Fibroblast of villous mesenchyme (primary cell): Measurements from ENCODE around the gene STX1A. TPM values are rescaled to one million over a fixed set of nuclear protein-coding genes. Genes with fewer than 3 reads are reported as not detected.
A peak's percentile ranks its signal among the peaks of the same experiment; 100 is the strongest.

Source experiments
- DNase-seq: peaks from one replicate; pipeline ENCODE4 v3.0.0-alpha.2; 2010; ENCODE audit warnings: low read depth
- H3K4me3 ChIP-seq: 2 replicates; pipeline ENCODE4 v1.5.1; 2011; ENCODE audit warnings: low read depth, mild to moderate bottlenecking, low read length
- total RNA-seq: library from RNA; depleted of rRNA; stranded (reverse); fragments of >200 nt; gene quantifications from 2 replicates; pipeline ENCODE4 v1.2.3, GENCODE V29; 2012
- TF ChIP-seq, protein P1 (sequence below): IDR thresholded peaks from 2 replicates; pipeline ENCODE4 v1.5.1; 2012; ENCODE audit warnings: low read depth, mild to moderate bottlenecking, low read length; ENCODE audit not compliant: insufficient read depth

Gene STX1A
- total RNA-seq, 1 donor = 8.2 TPM

DNA sequence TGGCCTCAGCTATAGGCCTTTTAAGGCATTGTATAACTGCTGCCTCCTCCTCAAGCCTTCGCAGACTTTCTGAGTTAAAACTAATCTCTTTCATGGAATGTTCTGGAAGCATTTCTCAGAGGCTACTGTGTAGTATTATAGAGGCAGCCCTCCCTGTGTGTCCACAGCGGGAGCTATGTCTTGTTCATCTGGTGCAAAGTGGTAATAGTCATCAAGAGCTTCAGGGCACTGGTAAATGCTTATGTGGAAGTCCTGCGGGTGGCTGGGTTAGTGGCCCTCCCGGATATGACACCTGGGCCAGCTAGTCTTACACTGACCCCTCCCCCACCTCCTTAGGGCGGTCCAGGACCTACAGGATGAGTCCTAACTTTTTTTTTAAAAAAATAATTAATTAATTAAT lies 21.3 kb upstream of the STX1A start:
- DNase-seq = no peak
- no peak overlapping the region for H3K4me3 ChIP-seq
- TF ChIP-seq, protein P1, sequence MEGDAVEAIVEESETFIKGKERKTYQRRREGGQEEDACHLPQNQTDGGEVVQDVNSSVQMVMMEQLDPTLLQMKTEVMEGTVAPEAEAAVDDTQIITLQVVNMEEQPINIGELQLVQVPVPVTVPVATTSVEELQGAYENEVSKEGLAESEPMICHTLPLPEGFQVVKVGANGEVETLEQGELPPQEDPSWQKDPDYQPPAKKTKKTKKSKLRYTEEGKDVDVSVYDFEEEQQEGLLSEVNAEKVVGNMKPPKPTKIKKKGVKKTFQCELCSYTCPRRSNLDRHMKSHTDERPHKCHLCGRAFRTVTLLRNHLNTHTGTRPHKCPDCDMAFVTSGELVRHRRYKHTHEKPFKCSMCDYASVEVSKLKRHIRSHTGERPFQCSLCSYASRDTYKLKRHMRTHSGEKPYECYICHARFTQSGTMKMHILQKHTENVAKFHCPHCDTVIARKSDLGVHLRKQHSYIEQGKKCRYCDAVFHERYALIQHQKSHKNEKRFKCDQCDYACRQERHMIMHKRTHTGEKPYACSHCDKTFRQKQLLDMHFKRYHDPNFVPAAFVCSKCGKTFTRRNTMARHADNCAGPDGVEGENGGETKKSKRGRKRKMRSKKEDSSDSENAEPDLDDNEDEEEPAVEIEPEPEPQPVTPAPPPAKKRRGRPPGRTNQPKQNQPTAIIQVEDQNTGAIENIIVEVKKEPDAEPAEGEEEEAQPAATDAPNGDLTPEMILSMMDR = no peak

DNA sequence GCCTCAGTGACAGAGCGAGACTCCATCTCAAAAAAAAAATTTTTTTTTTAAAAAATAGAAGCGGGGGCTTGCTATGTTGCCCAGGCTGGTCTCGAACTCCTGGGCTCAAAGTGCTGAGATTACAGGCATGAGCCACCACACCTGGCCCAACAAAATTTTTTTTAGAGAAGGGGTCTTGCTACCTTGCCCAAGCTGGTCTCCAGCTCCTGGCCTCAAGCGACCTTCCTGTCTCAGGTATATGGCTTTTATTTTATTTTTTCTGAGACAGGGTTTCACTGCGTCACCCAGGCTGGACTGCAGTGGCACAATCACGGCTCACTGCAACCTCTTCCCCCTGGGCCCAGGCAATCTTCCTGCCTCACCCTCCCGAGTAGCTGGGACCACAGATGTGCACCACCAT lies 20.7 kb upstream of the STX1A start:
- DNase-seq = no peak
- TF ChIP-seq, protein P1 = no peak

DNA sequence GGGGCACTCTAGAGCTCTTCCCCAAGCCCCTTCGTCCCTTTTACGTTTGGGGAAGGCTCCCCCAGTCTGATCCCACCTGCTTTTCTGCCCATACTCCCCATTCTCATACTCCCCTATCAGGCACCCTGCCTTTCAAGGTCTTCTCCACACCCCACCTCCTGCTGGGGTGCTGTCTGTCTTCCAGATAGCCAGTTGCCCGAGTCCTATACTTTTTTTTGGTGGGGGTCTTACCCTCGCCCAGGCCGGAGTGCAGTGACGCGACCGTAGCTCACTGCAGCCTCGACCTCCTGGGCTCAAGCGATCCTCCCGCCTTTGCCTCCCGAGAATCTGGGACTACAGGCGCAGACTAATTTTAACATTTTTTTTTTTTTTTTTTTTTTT lies 19.9 kb upstream of the STX1A start:
- TF ChIP-seq, protein P1 = no peak
- H3K4me3 ChIP-seq = peak overlapping the region; percentile 87
- no peak for DNase-seq

More for the DNA sequence above, 20.7 kb upstream of the STX1A start:
- no peak overlapping the region for H3K4me3 ChIP-seq

DNA sequence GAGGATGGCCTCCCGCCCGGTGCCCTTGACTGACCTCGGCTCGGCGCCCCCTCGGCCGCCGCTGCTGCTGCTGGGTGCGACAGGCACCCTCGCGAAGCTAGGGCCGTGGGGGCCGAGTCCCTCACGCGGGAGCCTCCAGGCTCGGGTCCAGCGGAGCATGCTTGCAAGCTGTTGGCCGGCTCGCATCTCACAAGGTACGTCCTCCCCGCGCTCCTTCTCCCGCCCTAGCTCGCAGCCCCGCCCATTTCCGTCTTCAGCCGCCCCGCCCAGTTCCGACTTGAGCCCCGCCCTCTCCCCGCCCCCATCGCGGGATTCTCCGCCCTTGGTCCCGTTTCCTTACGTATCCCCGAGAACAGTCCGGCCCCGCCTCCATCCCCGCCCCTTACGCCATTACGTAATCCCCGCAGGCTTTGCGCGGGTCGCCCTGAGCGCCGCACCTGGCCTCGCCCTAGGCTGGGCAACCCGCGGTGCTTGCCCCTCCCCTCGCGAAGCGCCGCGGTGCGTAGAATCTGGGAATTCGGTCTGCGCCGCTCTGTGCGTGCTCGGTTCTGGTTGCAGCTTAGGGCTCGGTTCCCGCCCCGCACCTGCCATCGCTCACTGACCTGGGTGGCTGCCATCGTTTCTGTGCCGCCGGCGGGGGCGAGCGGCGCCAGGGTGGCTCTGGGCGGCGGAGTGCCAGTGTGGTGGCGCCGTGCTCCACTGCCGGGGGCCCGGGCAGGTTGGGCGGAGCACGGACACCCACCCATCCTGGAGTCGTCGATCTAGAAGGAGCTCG lies 19.3 kb upstream of the STX1A start, which contains the start of gene ABHD11:
Gene ABHD11 (minus strand): TSS at position 191 of the 775 bp plus-strand sequence. CDS start 32 bp downstream, at position 159.
- peak; percentile 97 for DNase-seq
- TF ChIP-seq, protein P1 = no peak
- H3K4me3 ChIP-seq = peak within 1 kb of the TSS; percentile 87

DNA sequence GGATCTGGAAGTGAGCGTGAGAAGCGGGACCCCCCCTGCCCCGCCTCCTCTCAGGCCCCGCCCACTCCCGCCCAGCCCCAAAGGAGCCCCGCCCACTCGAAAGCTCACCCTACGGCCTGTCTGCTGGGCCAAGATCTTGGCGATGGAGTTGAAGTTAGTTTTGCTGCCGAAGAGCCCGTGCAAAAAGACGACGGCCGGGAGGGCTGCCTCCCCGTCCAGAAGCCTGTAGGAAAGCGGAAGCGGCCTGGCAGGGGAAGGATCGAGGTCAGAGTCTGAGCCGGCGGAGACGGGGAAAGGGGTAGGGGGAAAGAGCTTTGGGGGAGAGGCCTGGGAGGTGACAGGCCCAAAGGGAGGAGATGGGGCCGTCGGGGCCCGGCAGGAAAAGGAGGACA lies 18.7 kb upstream of the STX1A start:
- DNase-seq = peak; percentile 50
- TF ChIP-seq, protein P1 = no peak
- H3K4me3 ChIP-seq = peak overlapping the region; percentile 87

DNA sequence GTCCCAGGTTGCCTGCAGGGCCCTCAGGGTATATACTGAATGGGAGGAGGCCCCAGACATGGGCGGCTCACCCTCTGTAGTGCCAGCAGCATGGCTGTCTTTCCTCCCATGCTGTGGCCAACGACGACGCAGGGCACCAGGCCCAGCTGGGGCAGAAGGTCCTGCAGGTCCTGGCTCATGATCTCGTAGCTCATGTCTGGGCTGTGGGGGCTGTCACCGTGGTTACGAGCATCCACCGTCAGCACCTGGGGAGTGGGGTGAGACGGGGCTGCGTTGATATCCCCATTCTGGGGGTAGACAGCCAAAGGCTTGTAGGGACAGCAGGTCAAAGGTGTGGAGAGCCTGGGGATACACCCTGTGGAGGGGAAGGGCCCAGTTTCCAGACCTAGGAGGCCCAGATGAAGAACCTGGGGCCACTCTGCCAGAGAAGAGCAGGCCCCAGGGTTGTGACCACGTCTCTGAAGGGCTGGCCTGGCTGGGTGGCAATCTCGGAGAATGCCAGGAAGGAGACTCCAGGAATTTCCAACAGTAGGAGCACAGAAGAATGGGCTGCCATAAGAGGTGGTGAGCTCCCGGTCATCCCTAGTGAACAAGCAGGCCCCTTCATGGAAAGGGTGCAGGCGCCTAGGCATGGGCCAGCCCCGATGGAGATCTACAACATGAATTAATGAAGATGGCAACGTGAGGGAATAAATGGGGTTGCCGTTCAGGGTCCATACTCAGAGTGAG lies 18.2 kb upstream of the STX1A start:
- no peak for DNase-seq
- peak overlapping the region; percentile 87 for H3K4me3 ChIP-seq
- TF ChIP-seq, protein P1 = no peak
